GM19438 (cell line): ENCODE results near the gene LIN7A.

Experiments
- ATAC-seq: cut with Tn5 transposase; IDR thresholded peaks from one replicate; pipeline ENCODE4 v1.9.1; 2021; ENCODE audit warnings: low read depth; ENCODE audit not compliant: unreplicated experiment

LIN7A gene

DNA sequence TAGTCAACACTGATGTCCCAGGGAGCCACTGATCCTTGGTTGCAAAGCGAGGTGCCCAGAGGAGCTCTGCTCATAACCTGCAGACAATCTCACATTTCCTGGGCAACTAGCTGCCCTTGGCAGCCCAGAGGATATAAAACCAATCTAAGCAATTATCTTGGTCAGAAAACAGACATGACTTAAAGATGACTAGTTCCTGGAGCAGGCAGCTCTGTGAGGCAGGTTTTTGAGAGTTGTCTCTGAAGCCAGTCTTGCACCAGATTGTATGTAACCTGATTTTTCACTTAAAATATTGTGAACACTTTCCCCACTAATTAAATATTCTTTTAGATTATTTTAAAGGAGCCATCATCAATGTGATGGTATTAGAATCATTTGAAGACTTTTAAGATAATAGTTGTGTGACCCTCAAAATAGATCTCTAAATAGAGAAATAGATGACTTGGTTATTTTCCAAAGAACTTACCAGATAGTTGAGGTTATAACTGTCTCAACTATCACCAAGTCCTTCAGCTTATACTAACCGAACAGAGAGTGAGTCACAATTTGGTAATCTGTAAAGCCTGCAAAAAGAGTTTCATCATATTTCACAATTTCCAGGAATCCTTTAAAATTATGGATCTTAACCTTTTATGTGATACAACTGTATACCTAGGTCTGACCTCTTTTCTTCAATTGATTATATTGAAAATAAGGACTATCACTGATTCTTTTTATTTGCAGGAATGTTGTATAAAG, 75.9 kb downstream of the LIN7A start:
- no peak for ATAC-seq

- ATAC-seq: no peak
These were observed 76.8 kb downstream of the LIN7A start for GRCh38 chr12:80860928-80861327.

GRCh38 chr12:80860206-80860605, 77.5 kb downstream of the LIN7A start:
- ATAC-seq: no peak

- ATAC-seq: no peak
These were observed 79.4 kb downstream of the LIN7A start for GRCh38 chr12:80858356-80858755.

DNA sequence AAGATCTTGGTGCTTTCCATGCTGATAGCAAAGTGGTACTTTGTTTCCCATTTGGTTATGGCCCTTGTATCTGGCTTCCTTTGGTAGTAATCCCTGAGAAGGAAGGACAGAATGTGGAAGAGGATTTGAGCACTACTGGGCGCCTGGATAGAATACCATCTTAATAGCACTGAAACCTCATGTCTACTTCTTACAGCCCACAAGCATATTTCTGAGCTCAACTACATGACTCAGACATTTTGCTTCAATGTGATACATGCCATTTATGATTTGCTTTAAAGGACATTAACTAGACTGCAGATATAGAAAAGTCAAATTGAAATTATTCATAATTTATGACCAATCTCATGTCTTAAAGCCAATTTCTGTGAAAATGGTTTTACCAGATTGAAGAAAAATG, 80.4 kb downstream of the LIN7A start:
- no peak for ATAC-seq

GRCh38 chr12:80849337-80849736, 88.4 kb downstream of the LIN7A start:
- no peak for ATAC-seq

DNA sequence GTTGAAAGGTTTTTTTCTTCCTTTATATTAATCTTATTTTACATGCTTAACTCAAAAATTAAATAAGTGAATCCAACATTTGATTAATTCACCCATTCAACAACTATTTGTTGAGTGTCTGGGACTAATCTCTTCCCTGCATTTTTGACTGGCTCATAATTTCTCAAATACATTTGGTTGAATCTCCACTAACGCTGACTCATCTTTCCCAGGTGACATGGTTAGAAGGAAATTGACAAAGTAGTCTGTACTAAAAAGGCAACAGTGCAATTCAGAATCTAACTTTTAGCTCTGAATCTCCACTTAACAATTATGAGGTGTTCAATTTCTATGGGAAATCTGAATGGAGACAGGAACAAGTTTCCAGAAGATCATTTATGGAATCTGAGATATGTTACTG, 88.9 kb downstream of the LIN7A start:
- ATAC-seq: no peak

GRCh38 chr12:80847575-80847974, 90.2 kb downstream of the LIN7A start:
- no peak for ATAC-seq

DNA sequence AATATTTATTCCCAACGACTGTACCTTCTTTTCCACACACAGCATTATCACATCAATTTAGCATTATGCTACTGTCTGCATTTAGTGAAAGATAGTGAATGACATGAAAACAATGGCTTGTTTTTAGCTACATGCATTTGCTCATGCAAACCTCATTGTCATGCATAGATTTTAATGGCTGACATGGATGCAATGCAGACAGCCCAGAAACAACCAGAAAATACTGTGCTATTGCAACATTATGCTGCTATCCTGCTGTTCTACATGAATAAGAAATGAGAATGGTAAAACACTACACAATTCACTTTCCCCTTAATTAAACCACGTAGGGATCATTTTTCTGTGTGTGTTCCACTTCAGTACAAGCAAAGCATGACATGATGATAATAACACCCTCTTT, 90.8 kb downstream of the LIN7A start:
- ATAC-seq: no peak

GRCh38 chr12:80845639-80846038, 92.1 kb downstream of the LIN7A start:
- ATAC-seq: no peak

GRCh38 chr12:80843969-80844368, 93.8 kb downstream of the LIN7A start:
- no peak for ATAC-seq

DNA sequence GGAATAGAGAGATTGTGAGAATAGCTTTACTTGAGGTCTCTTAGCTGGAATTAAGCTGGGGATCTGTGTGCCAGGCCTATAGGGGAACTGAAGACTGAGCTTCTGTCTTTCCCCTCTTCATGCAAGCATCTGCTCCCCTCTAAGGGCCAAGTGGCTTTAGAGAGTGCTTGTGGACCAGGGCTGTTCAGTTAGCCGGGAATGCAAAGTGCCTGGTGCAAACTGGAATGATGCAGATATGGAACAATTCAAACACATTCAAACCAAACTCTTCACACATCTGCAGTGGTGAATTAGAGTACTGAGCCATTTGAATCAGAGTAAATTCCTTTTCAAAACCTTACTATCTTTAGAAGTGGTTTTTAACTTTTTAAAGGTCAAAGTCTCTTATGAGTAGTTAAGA, 99.0 kb downstream of the LIN7A start:
- no peak for ATAC-seq

DNA sequence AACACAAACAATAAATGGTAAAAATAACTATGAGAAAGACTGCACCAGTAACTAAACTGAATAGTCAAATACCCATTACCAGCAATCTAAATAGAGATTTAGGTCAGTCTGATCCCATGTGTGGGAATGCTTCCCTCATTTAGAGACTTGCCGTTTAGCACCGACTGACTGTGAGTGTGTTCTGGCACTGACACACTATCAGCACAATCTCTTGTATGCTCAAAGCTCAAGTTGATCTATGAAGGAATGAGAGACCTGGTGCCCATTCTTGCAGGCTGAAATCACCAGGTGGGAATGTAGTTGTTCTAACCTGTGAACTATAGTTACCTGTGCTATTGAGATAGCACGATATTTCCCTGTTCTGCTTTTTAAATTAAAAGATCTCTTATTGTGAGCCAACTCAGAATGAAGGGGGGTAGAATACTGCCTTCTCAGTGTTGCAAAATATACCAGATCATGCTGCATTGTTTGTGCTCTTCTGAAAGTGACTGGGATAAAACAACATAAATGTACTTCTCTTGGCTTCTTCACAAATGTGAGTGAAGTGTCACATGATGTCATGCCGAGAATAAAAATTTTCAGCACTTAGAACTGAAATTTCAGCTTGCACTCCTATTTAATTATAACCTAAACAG, 99.6 kb downstream of the LIN7A start:
- ATAC-seq: no peak

GRCh38 chr12:80837342-80837978, 100.3 kb downstream of the LIN7A start:
- peak; percentile 61 for ATAC-seq

DNA sequence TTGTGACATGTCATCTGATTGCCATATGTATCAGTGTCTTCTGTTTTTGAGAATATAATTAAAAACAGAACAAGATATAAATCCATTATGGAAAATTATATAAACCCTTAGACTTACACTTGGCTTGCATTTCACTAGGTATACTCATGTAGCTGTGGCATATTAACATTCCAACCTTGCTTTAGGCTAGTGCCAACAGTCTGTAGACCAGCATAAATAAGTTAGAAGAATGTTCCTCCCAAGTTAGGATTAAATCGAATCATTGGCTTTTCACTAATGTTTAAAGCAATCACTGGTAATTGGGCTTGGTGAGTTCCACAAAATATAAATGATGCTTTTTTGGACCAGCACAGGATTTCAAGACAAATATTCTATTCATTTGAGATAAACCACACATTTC, 103.0 kb downstream of the LIN7A start:
- no peak for ATAC-seq

GRCh38 chr12:80830533-80831088, 107.1 kb downstream of the LIN7A start:
- no peak for ATAC-seq

- no peak for ATAC-seq
These were observed 108.0 kb downstream of the LIN7A start for GRCh38 chr12:80829767-80830166.

DNA sequence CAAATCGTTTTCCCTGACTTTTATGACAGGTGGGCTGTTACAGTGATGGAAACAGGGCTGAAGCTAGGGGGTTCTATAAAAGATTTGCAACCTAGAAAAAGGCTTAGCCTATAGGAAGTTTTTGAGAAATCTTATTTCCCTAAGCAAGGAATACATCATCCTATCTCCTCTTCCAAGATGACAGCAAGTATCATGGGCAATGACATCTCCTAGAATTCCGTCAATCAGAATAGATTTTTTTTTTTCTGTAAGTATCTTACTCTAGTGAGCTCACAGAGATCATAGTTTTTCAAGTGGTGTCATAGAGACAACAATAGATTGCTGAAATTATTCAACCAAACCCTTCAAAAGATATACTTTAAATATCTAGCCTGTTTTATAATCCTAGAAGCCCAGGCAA, 112.2 kb downstream of the LIN7A start:
- no peak for ATAC-seq

- no peak for ATAC-seq
These were observed 114.3 kb downstream of the LIN7A start for GRCh38 chr12:80823393-80823792.

DNA sequence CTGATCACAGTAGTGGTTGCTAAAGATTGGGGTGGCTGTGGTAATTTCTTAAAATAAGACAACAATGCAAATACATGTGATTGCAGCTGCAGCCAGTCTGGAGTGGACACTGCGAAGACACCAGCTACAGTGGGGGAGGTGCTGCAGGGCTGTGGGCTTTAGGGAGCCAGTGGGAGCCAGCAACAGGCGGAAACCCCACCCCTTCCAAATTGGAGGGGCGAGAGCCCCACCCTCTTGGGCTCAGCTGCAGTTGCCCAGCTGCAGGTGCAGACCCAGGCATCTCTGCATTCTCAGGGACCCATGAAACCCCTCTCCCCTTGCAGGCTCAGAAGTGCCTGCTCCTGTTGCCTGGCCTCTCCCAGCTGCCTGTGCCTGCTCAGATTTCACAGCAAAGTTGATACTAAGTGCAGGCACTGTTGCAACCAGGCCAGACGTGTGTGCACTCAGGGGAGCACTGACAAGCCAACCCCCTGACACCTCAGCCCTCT, 116.2 kb downstream of the LIN7A start:
- ATAC-seq: no peak

DNA sequence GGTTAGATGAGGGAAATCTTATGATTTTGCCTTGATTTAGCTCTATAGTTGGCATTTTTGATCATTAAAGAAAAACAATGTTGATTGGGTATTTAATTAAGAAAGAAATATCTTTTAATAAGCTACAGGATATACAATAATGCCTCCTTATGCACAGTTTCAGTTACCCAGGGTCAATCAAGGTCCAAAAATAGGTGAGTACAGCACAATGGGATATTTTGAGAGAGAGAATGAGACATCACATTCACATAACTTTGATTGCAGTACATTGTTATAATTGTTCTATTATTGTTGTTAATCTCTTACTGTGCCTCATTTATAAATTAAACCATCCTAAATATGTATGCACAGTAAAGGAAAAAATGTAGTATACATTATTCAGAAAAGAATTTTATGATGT, 118.9 kb downstream of the LIN7A start:
- ATAC-seq: no peak
